CD14-positive monocyte (primary cell): ENCODE measurements around the gene NUBP2. TPM values are rescaled to one million over a fixed set of nuclear protein-coding genes. Genes with fewer than 3 reads are reported as not detected.

Experiments used
- DNase-seq, 3 donors: peaks; one replicate each; pipeline ENCODE4 v3.0.0-alpha.2; 2011 to 2022
- H2AFZ ChIP-seq: 2 replicates; pipeline ENCODE4 v1.6.0; 2012; ENCODE audit warnings: mild to moderate bottlenecking, low read depth, low read length, inconsistent platforms; ENCODE audit not compliant: insufficient read depth, poor library complexity, severe bottlenecking
- H3K27ac ChIP-seq, 2 donors: 1 replicate in 1 of 2; 2 replicates in 1 of 2; pipeline ENCODE4 v1.5.1; 2012 to 2013; ENCODE audit warnings: low read length in 2 of 2, control low read depth in 1 of 2, inconsistent platforms in 1 of 2, low read depth in 1 of 2, mild to moderate bottlenecking in 1 of 2
- H3K27me3 ChIP-seq, 2 donors: one replicate each; pipeline versions ENCODE4 v1.6.0 to v1.6.1; 2011 to 2013; ENCODE audit warnings: low read length in 2 of 2; ENCODE audit not compliant: control insufficient read depth in 2 of 2, insufficient read depth in 2 of 2
- H3K36me3 ChIP-seq, 2 donors: replicated peaks in 1 of 2; 1 replicate in 1 of 2; 2 replicates in 1 of 2; pipeline versions ENCODE4 v1.5.1 to v1.6.1; 2012 to 2013; ENCODE audit warnings: low read length in 2 of 2, control low read depth in 1 of 2, inconsistent platforms in 1 of 2, mild to moderate bottlenecking in 1 of 2; ENCODE audit not compliant: insufficient read depth in 2 of 2, control insufficient read depth in 1 of 2
- H3K4me1 ChIP-seq, 2 donors: 1 replicate in 1 of 2; 2 replicates in 1 of 2; pipeline versions ENCODE4 v1.5.1 to v1.6.1; 2012 to 2013; ENCODE audit warnings: low read length in 2 of 2, control low read depth in 1 of 2, inconsistent platforms in 1 of 2, mild to moderate bottlenecking in 1 of 2, moderate library complexity in 1 of 2; ENCODE audit not compliant: insufficient read depth in 2 of 2, control insufficient read depth in 1 of 2
- H3K4me2 ChIP-seq: replicated peaks from 2 replicates; pipeline ENCODE3; 2012; ENCODE audit warnings: low read length, moderate library complexity, mild to moderate bottlenecking; ENCODE audit not compliant: poor library complexity, severe bottlenecking; ENCODE audit errors: extremely low read depth
- H3K4me3 ChIP-seq, 3 experiments: fragments of 200-600 bp in 1 of 3; sonication (generic) in 1 of 3; replicated peaks in 1 of 3; 1 replicate in 2 of 3; 2 replicates in 1 of 3; pipeline ENCODE4 v1.5.1; 2011 to 2013; ENCODE audit warnings: low read length in 3 of 3, mild to moderate bottlenecking in 3 of 3, control low read depth in 2 of 3, low read depth in 2 of 3, inconsistent platforms in 1 of 3, moderate library complexity in 1 of 3
- H3K79me2 ChIP-seq: 2 replicates; pipeline ENCODE4 v1.6.0; 2012; ENCODE audit warnings: mild to moderate bottlenecking, control low read depth, inconsistent platforms, low read length, moderate library complexity; ENCODE audit not compliant: insufficient read depth
- H3K9ac ChIP-seq: 2 replicates; pipeline ENCODE4 v1.6.0; 2017; ENCODE audit warnings: low read length, mild to moderate bottlenecking; ENCODE audit not compliant: insufficient read depth, poor library complexity, severe bottlenecking
- H3K9me3 ChIP-seq, 2 donors: replicated peaks in 1 of 2; 1 replicate in 1 of 2; 2 replicates in 1 of 2; pipeline versions ENCODE4 v1.5.1 to v1.6.1; 2012 to 2013; ENCODE audit warnings: low read length in 2 of 2, control low read depth in 1 of 2; ENCODE audit not compliant: control insufficient read depth in 1 of 2, insufficient read depth in 1 of 2
- H4K20me1 ChIP-seq: 2 replicates; pipeline ENCODE4 v1.6.0; 2012; ENCODE audit warnings: mild to moderate bottlenecking, low read length, control low read depth, moderate library complexity; ENCODE audit not compliant: insufficient read depth
- H3K27ac Mint-ChIP-seq, 7 donors: one replicate each; pipeline ENCODE4 v1.8.0; 2020; ENCODE audit warnings: mild to moderate bottlenecking in 7 of 7, mixed read lengths in 7 of 7, moderate library complexity in 6 of 7, inconsistent platforms in 2 of 7
- H3K27me3 Mint-ChIP-seq, 3 donors: one replicate each; pipeline ENCODE4 v1.8.0; 2021 to 2022; ENCODE audit warnings: low read depth in 3 of 3, mild to moderate bottlenecking in 3 of 3, mixed read lengths in 3 of 3, moderate library complexity in 3 of 3, inconsistent platforms in 1 of 3
- H3K36me3 Mint-ChIP-seq, 2 donors: one replicate each; pipeline ENCODE4 v1.8.0; 2020; ENCODE audit warnings: mixed read lengths in 2 of 2, inconsistent platforms in 1 of 2, mild to moderate bottlenecking in 1 of 2
- H3K4me1 Mint-ChIP-seq: one replicate; pipeline ENCODE4 v1.8.0; 2020; ENCODE audit warnings: mild to moderate bottlenecking, mixed read lengths
- H3K4me3 Mint-ChIP-seq, 2 donors: one replicate each; pipeline ENCODE4 v1.8.0; 2020; ENCODE audit warnings: mild to moderate bottlenecking in 2 of 2, mixed read lengths in 2 of 2, moderate library complexity in 1 of 2
- H3K9me3 Mint-ChIP-seq, 7 donors: one replicate each; pipeline ENCODE4 v1.8.0; 2020 to 2022; ENCODE audit warnings: mixed read lengths in 7 of 7, mild to moderate bottlenecking in 6 of 7, moderate library complexity in 6 of 7, inconsistent platforms in 2 of 7
- WGBS: methylation state at CpG from one replicate; pipeline ENCODE4 v1.1.5; 2013; ENCODE audit warnings: missing lambda C conversion rate; ENCODE audit not compliant: insufficient coverage; 5-methylcytosine and 5-hydroxymethylcytosine counted together
- intact Hi-C, 2 donors: fragments of 100-400 bp; cut with micrococcal nuclease; formaldehyde crosslinking; loops; one replicate each; pipeline versions ENCODE4 v1.15.0 to v1.15.1; 2023
- polyA plus RNA-seq, 3 donors: library from polyadenylated mRNA; depleted of rRNA in 1 of 3; unstranded in 2 of 3; stranded (reverse) in 1 of 3; fragments of 300-500 nt in 2 of 3; fragments of >200 nt in 1 of 3; fragmentation: Illumina TruSeq in 2 of 3; gene quantifications; 1 replicate in 2 of 3; 2 replicates in 1 of 3; pipeline ENCODE4 v1.2.3, GENCODE V29; 2012 to 2021
- TF ChIP-seq, protein P1 (sequence below): fragments of 200-600 bp; IDR thresholded peaks from one replicate; pipeline ENCODE4 v1.8.0; 2022; ENCODE audit warnings: antibody characterized with exemption, mild to moderate bottlenecking

The NUBP2 gene
- polyA plus RNA-seq, 3 donors, result 34.4 to 69.5 (median 57.9) TPM

DNA sequence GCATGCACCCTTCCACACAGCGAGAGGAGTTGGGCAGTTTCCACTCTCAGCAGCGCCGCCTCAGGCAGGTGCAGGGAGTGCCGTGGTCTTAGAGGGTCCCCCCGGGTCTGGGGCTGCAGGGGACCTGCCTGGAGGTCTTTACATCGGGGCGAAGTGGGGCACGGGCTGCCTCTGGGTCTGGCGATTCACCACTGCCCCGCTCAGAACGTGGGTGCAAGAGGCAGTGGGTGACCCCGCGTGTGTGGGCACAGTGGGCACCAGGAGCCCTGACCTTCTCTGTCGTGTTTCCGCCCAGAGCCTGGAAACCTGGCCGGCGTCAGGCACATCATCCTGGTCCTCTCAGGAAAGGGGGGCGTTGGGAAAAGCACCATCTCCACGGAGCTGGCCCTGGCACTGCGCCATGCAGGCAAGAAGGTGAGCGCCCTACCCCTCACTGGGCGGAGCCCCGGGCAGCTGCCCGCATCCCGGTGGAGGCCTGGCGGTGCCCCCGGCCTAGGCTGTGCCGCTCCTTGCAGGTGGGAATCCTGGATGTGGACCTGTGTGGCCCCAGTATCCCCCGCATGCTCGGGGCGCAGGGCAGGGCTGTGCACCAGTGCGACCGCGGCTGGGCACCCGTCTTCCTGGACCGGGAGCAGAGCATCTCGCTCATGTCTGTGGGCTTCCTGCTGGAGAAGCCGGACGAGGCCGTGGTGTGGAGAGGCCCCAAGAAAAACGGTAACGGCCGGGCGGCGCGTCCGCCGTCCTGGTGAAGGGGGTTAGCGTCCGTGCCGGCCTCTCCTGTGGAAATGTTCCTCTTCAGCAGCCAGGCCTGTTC, 3.7 kb downstream of the NUBP2 start:
- Histone ChIP-seq H3K4me3 (no peak overlapping the region), H3K9me3 (no peaks in the 10 kb centered on the region), H4K20me1 (peaks cover 39% of the 10 kb centered on the region), H3K79me2 (peaks cover 43% of the 10 kb centered on the region), H3K27ac (no peak overlapping the region), H3K4me2 (no peak overlapping the region), H3K9ac (no peak overlapping the region), H3K4me1 (peaks cover 17 to 21% of the 10 kb centered on the region in 2 donors), H2AFZ (no peak overlapping the region), H3K36me3 (peaks cover 41 to 44% of the 10 kb centered on the region in 2 donors), H3K27me3 (no peaks in the 10 kb centered on the region)
- peaks cover 17% of the 10 kb centered on the region for H3K4me1 Mint-ChIP-seq
- no peaks in the 10 kb centered on the region for H3K9me3 Mint-ChIP-seq
- H3K36me3 Mint-ChIP-seq, result peaks cover 18 to 55% of the 10 kb centered on the region in 2 donors
- H3K27me3 Mint-ChIP-seq, result no peaks in the 10 kb centered on the region
- TF ChIP-seq, protein P1, sequence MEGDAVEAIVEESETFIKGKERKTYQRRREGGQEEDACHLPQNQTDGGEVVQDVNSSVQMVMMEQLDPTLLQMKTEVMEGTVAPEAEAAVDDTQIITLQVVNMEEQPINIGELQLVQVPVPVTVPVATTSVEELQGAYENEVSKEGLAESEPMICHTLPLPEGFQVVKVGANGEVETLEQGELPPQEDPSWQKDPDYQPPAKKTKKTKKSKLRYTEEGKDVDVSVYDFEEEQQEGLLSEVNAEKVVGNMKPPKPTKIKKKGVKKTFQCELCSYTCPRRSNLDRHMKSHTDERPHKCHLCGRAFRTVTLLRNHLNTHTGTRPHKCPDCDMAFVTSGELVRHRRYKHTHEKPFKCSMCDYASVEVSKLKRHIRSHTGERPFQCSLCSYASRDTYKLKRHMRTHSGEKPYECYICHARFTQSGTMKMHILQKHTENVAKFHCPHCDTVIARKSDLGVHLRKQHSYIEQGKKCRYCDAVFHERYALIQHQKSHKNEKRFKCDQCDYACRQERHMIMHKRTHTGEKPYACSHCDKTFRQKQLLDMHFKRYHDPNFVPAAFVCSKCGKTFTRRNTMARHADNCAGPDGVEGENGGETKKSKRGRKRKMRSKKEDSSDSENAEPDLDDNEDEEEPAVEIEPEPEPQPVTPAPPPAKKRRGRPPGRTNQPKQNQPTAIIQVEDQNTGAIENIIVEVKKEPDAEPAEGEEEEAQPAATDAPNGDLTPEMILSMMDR, result no peak
- DNase-seq, result no peak
- peak overlapping the region in 1 of 7 donors; percentile 43 for H3K27ac Mint-ChIP-seq
- WGBS, result 95% methylated on average over 47 of the region's 51 CpGs
- no peak overlapping the region for H3K4me3 Mint-ChIP-seq
- intact Hi-C loops, result loop anchor here in 1 of 2 donors (10.0 kb wide), 2 partner anchors 82 to 362 kb away; partner anchors contain the start of genes MAPK8IP3 and UQCC4

DNA sequence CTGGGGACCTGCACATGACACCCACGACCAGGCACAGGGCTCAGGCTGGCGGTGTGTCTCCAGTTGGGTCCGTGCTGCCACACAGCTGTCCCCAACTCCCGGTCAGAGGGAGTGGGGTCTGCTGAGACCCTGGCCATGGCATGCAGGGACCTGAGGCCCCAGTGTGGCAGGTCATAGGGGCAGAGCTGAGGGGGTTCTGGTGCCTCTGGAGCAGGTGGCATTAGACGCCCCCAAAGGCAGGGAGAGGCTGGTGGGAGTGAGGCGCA, 4.2 kb downstream of the NUBP2 start:
- no peaks in the 10 kb centered on the region for H3K27me3 Mint-ChIP-seq
- H3K27ac Mint-ChIP-seq, result peak overlapping the region in 1 of 7 donors; percentile 43
- Histone ChIP-seq H3K9me3 (no peaks in the 10 kb centered on the region), H3K27ac (no peak overlapping the region), H3K36me3 (peaks cover 42 to 44% of the 10 kb centered on the region in 2 donors), H2AFZ (no peak overlapping the region), H3K79me2 (peaks cover 39% of the 10 kb centered on the region), H3K4me2 (no peak overlapping the region), H3K4me3 (no peak overlapping the region), H3K9ac (no peak overlapping the region), H3K4me1 (peaks cover 12 to 16% of the 10 kb centered on the region in 2 donors), H4K20me1 (peaks cover 34% of the 10 kb centered on the region), H3K27me3 (no peaks in the 10 kb centered on the region)
- H3K4me3 Mint-ChIP-seq, result no peak overlapping the region
- 97% methylated on average over 6 of the region's 6 CpGs for WGBS
- TF ChIP-seq, protein P1, result no peak
- no peak for DNase-seq
- intact Hi-C loops, result loop anchor here in 1 of 2 donors (10.0 kb wide), 2 partner anchors 82 to 362 kb away; partner anchors contain the start of genes MAPK8IP3 and UQCC4
- H3K4me1 Mint-ChIP-seq, result peaks cover 12% of the 10 kb centered on the region
- no peaks in the 10 kb centered on the region for H3K9me3 Mint-ChIP-seq
- peaks cover 18 to 55% of the 10 kb centered on the region in 2 donors for H3K36me3 Mint-ChIP-seq
